HG03442 (cell line): Measurements from ENCODE around the gene ZC3HAV1.
"Not testable (repeated sequence)": the region's sequence is repeated elsewhere in the genome, so short reads cannot be mapped to it uniquely, and the experiment has no call there.

Source experiments
- ATAC-seq: cut with Tn5 transposase; IDR thresholded peaks from one replicate; pipeline ENCODE4 v1.9.1; 2021; ENCODE audit warnings: mild to moderate bottlenecking, moderate library complexity; ENCODE audit not compliant: unreplicated experiment

ZC3HAV1 gene

DNA sequence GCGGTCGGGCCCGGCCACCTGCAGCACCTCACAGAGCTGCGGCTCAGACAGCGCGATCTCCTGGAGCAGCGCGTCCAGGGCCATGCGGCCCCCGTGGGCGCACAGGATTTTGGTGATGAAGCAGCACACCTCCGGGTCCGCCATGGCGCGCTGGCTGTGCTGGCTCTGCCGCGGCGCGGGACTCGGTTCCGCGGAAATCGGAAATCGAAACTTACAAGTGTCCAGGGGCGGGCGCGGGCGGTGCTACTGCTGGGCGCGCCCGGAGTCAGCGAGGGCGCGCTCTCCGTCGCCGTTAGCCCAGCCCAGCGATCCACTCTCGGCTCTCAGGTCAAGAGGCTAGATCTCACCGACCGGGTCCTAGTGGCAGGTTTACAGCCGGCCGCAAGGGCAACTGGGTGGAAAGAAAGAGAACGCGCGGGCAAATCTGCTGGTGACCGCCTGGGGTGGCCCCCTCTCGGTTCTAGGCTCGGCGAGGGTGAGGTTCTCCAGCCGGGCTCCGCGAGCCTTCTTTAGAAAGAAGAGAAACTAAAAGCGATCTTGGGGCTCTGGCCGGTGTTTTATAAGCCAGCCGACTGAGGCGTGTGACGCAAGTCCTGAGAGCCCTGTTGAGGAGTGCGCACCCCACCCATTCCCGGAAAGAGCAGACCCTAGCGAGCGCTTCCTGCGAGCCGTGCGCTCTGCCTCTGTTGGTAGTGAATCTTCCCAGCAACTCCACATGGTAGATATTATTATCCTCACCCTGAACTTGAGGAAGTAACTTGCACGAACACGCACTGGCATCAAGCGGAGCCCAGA lies at the start of gene ZC3HAV1:
Gene ZC3HAV1, minus strand, starts transcription at position 533 of the 795 bp plus-strand sequence. Its CDS starts 389 bp downstream, at position 144.
- ATAC-seq = peak; percentile 72

- no peak for ATAC-seq
Measured at GRCh38 chr7:139153832-139154231, 44.3 kb upstream of the ZC3HAV1 start.

GRCh38 chr7:139152149-139152548 lies 42.6 kb upstream of the ZC3HAV1 start:
- no peak for ATAC-seq

GRCh38 chr7:139139150-139139549 lies 29.6 kb upstream of the ZC3HAV1 start:
- ATAC-seq = no peak

DNA sequence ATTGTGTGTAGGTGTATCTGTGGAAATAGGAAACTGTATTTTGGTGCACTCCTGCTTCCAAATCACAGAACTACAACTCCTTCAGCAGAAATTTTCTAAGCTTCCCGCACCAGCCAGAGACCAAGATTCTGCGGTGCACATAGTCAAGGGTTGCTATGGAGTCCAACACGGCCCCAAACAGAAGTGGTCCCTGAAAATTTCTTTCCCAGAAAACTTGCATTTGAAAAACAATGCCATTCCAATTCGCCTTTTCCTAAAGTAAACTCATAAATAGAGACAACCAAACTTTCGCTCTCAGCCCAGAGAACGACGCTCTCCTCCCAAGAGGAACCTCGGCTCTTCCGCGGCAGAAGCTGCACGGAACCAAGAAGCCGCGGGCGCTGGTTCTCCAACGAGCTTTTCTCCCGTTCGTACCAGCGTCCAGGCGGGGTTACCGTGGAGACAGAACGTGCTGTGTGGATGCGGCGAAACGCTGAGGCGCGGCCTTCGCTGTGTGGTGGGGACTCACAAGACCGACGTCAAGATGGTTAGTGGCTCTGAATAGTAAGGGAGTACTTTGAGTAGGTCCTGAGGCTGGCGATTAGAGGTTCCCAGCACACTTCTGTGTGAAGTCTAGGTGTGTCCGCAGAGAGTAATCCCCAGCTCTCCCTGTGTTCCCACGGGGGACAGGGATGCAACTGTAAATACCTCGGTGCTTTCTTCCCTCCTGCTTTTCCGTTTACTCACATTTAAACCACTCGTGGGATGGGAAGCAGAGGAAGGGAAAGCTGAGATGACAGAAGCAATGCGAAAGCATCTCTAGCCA lies 24.0 kb upstream of the ZC3HAV1 start:
- ATAC-seq = peak; percentile 95

DNA sequence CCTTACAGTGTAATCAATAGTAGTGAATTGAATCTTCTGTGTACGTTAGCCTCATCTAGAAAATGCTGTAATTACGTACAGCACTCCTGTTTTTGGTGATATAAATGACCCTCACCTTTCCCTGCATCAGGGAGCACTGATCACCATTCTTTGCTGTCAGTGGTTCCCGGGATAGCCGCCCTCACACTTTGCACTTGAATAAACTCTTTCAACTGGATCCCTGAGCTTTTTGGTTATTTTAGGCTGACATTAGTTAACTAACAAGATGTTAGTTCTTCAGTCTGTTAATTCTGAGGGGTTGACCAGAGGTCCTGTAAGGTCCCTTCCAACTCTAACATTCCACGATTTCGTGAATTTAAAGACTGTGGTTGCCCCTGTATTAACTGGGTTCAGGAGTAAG lies 23.4 kb upstream of the ZC3HAV1 start:
- ATAC-seq = no peak

DNA sequence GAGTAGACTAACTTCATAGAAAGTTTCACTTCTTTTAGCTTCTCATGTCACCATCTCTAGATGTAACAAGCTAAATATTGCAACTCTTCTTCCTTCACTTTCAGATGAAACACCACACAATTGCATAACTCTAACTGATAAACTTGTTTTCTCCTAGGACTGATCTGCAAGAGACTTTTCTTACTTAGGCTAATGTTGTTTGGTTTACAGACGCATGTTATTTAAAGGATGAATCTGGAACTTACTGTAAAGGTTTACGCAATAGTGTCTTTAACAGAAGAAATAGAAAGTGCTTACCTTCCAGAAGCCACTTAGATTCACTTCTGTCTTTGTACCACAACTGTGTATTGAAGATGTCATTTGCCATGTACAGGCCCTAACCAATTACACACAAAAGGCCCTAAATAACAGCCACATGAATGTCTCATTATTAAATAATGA lies 22.1 kb upstream of the ZC3HAV1 start:
- no peak for ATAC-seq

- not testable (repeated sequence) for ATAC-seq
Measured at GRCh38 chr7:139129814-139130213, 20.3 kb upstream of the ZC3HAV1 start.

GRCh38 chr7:139127648-139128047 lies 18.1 kb upstream of the ZC3HAV1 start:
- no peak for ATAC-seq

GRCh38 chr7:139125657-139126056 lies 16.1 kb upstream of the ZC3HAV1 start:
- ATAC-seq = no peak

DNA sequence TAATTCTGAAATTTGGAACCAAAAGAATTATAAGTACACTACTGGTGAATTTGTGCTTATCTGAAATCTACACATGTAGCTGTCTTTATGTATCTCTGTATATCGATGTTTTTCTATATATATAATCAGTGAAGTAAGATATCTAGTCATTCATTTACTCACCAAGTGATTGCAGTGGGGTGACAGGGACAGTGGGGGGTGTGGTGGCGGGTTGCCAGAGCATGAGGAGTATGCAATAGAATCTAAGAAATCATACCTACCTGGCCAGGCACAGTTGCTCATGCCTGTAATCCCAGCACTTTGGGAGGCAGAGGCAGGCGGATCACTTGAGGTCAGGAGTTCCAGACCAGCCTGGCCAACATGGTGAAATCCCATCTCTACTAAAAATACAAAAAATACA lies 15.5 kb upstream of the ZC3HAV1 start:
- ATAC-seq = not testable (repeated sequence)

- ATAC-seq = peak; percentile 91
Measured at GRCh38 chr7:139124084-139124914, 14.8 kb upstream of the ZC3HAV1 start.

DNA sequence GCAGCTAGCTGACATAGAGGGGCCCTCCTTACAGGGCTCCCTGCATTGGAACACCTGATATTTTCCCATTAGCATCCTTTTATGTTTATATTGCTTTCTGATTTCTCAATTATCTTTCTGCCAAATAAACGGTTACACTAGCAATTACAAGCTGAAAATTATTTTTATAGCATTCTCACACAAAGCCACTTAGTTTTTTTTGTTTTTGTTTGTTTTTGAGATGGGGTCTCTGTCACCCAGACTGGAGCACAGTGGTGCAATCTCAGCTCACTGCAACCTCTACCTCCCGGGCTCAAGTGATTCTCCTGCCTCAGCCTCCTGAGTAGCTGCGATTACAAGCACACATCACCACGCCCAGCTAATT lies 9.9 kb upstream of the ZC3HAV1 start:
- no peak for ATAC-seq

DNA sequence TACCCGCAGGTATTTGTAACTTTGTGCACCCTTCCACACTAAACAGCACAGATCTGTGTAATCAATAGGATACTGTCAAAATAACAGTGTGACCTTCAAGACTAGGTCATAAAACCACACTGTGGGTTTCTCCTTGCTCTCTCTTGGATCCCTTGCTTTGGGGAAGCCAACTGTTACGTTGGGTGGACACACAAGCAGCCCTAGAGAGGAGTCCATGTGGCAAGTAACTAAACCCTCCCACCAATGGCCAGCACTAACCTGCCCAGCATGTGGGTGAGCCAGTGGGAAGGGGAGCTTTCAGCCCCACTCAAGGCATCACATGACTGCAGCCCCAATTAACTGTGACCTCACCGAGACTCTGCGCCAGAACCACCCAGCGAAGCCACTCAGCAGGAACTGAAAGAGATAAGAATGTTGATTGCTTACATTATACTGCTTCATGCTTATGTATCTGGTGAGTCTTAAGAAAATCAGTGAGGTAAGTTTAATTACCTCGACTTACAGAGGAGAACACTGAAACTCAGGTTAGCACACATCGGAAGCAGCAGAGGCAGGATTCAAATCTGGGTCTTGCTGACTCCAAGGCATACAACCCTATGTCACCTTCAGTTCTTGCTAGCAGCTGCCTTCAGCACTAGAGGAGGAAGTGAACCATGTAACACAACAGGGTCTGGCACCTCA lies 9.4 kb upstream of the ZC3HAV1 start:
- peak; percentile 67 for ATAC-seq

GRCh38 chr7:139118234-139118804 lies 8.8 kb upstream of the ZC3HAV1 start:
- ATAC-seq = peak; percentile 83

DNA sequence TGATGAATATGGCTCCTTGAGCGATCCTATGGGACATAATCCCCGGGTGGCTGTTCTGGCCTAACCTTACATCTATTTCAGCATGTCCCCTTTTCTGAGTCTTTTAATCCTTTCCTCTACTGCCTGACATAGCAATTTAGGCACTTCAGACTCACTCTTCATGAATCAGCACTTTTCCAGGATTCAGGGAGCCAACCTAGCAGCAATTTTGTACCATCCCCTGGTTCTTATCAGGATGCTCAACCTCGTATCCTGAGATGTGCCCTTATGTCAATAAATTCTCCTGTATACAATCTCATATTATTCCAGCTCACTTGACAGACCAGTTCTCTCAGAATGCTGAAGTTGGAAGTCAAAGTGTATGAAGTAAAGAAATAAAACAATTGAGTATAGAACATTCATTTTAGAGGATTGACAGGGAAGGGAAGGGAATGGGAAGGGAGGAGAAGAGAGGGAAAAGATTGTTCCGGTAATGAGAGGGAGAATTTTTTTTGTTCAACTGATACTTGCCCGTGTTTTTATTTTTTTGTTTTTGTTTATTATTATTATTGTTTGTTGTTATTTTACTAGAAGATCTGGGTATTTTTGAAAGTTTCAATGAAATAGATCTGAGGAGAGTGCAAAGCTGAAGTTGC lies 8.2 kb upstream of the ZC3HAV1 start:
- ATAC-seq = no peak

GRCh38 chr7:139116999-139117398 lies 7.5 kb upstream of the ZC3HAV1 start:
- ATAC-seq = no peak

DNA sequence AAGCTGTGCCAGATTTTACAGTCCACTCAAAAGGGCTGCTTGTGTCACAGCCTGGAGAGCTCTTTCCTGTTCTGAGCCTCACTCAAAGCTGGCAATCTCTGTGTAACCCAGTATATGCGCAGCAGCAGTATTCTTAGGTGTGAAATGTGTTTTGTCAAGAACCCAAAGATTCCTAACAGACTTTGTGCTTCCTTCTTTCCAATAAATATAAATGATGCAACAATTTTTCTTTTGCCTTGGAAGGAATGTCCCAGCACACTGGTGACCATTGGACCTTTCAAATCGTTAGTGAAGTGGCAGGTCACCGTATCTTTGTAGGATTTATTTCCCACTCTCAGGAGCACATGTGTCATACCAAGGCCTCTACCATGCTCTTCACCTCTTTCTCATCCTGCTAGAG lies 5.6 kb upstream of the ZC3HAV1 start:
- ATAC-seq = no peak

DNA sequence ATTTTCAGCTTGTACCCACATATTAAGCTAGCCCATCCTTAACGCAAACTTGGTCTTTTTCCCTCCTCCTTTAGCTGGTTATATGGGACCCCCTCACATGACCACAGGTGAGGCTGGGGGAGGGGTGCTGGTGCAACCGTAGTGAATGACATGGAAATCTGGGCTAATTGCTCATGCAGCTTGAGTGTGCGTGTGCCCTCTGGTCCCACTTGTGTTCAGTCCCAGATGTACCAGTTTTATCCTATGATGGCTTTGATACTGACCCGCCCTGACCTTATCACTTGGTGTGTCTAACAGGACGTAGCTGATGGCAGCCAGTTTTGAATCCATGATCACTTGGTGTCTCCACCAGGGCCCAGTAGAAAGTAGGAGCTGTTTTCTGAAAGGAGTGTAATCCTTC lies 5.1 kb upstream of the ZC3HAV1 start:
- no peak for ATAC-seq

GRCh38 chr7:139114018-139114417 lies 4.5 kb upstream of the ZC3HAV1 start:
- ATAC-seq = no peak
